Measurements from ENCODE around the gene PRKAG2. TPM values are rescaled to one million over a fixed set of nuclear protein-coding genes. Genes with fewer than 3 reads are reported as not detected.

PRKAG2 gene
- total and polyA plus RNA-seq, 4 donors = 3.6 to 25.1 (median 16.8) TPM

DNA sequence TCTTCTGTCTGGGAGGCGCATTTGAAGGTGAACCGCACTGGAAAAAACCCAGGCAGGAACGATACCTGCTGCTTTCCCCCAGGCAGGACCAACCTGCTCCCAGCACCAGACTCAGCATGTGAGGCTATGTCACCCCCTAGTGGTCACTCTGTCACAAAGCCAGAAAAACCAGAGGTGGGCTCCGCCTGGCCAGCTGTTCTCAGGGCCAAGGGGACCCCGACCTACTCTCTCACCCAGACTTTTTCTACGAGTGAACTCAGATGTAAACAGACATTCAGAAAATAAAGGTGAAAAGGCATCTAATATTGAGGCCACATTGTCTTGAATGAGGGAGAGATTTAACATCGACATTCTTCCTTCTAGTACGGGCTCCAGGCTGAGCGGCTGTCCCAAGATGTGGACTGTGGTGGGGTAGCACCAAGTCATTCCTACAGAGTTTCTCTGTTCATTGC is 117.3 kb downstream of the PRKAG2 start:
- Histone ChIP-seq H3K27me3 (ENCODE audit: control insufficient read depth in 4 of 4, insufficient read depth in 4 of 4, low read length in 3 of 4) (no peaks in the 10 kb centered on the region), H3K9me3 (ENCODE audit: control insufficient read depth in 4 of 4, low read length in 3 of 4) (no peaks in the 10 kb centered on the region), H3K9ac (ENCODE audit: low read depth in 1 of 2, low read length in 2 of 2) (no peak overlapping the region), H3K27ac (ENCODE audit: low read depth in 1 of 2, low read length in 2 of 2) (no peak overlapping the region), H3K4me3 (ENCODE audit: low read depth in 1 of 3, low read length in 3 of 3) (no peak overlapping the region), H3K4me1 (ENCODE audit: control insufficient read depth in 4 of 4, insufficient read depth in 4 of 4, low read length in 3 of 4) (peaks cover 0 to 14% (median 5%) of the 10 kb centered on the region in 4 donors), H3K36me3 (ENCODE audit: control insufficient read depth in 4 of 4, insufficient read depth in 3 of 4, low read depth in 1 of 4, low read length in 3 of 4) (no peaks in the 10 kb centered on the region)
- DNase-seq (ENCODE audit: low spot score) = peak; percentile 60
- TF ChIP-seq NR2F2 (IDR thresholded peaks at IDR 0.05) (no peak), RAD21 (IDR thresholded peaks at IDR 0.05) (peak; percentile 90 to 91)
- TF ChIP-seq, protein P1, sequence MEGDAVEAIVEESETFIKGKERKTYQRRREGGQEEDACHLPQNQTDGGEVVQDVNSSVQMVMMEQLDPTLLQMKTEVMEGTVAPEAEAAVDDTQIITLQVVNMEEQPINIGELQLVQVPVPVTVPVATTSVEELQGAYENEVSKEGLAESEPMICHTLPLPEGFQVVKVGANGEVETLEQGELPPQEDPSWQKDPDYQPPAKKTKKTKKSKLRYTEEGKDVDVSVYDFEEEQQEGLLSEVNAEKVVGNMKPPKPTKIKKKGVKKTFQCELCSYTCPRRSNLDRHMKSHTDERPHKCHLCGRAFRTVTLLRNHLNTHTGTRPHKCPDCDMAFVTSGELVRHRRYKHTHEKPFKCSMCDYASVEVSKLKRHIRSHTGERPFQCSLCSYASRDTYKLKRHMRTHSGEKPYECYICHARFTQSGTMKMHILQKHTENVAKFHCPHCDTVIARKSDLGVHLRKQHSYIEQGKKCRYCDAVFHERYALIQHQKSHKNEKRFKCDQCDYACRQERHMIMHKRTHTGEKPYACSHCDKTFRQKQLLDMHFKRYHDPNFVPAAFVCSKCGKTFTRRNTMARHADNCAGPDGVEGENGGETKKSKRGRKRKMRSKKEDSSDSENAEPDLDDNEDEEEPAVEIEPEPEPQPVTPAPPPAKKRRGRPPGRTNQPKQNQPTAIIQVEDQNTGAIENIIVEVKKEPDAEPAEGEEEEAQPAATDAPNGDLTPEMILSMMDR (IDR thresholded peaks at IDR 0.05; ENCODE audit: low read depth, low read length, missing input control) = peak; percentile 64
- 66% methylated on average over 9 of the region's 9 CpGs for WGBS

DNA sequence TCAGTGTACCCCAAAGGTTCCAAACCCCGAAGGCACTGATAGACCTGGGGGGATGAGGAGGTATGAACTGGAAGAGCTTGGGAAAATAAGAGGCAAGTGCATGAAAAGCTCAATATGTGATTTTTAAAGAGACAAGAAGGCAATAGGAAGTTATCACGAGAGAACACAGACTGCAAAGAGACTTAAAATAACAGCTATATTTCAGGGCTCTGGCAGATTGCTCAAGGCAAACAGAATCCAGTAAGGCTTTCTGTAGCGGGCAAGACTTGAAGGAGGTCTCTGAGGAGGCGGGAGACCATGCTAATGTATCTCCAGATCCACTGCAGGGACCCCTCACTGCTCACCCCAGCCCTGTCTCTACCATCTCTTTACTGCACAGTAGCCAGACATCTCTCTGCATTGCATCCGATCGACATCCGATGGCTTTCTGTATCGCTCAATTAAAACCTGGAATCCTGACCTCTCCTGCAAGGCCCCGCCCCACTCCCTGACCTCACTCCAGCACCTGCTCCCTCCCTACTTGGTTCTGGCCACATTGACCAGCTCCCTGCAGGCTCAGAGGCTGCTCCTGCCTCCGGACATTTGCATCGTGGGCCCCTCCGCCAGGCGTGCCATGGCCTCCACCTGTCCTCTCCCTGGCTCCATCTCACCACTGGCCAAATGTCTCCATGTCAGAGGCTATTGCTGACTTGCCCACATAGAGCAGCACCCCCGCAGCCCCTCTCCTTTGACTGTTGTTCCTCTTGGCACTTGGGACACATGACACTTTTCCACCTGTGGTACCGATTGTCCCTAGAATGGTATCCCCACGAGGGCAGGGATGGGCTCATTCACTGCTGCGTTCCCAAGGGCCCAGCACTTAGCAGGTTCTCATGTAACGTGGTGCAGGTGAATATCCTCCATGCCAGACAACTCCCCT is 118.0 kb downstream of the PRKAG2 start:
- no peaks in the 10 kb centered on the region for H3K36me3 ChIP-seq (ENCODE audit: control insufficient read depth in 4 of 4, insufficient read depth in 3 of 4, low read depth in 1 of 4, low read length in 3 of 4)
- H3K4me1 ChIP-seq (ENCODE audit: control insufficient read depth in 4 of 4, insufficient read depth in 4 of 4, low read length in 3 of 4) = peaks cover 0 to 18% (median 5%) of the 10 kb centered on the region in 4 donors
- no peak overlapping the region for H3K4me3 ChIP-seq (ENCODE audit: low read depth in 1 of 3, low read length in 3 of 3)
- no peak overlapping the region for H3K9ac ChIP-seq (ENCODE audit: low read depth in 1 of 2, low read length in 2 of 2)
- no peaks in the 10 kb centered on the region for H3K27me3 ChIP-seq (ENCODE audit: control insufficient read depth in 4 of 4, insufficient read depth in 4 of 4, low read length in 3 of 4)
- no peak overlapping the region for H3K27ac ChIP-seq (ENCODE audit: low read depth in 1 of 2, low read length in 2 of 2)
- WGBS = 79% methylated on average over 18 of the region's 18 CpGs
- TF ChIP-seq YY1 (IDR thresholded peaks at IDR 0.05) = no peak
- TF ChIP-seq, protein P2, sequence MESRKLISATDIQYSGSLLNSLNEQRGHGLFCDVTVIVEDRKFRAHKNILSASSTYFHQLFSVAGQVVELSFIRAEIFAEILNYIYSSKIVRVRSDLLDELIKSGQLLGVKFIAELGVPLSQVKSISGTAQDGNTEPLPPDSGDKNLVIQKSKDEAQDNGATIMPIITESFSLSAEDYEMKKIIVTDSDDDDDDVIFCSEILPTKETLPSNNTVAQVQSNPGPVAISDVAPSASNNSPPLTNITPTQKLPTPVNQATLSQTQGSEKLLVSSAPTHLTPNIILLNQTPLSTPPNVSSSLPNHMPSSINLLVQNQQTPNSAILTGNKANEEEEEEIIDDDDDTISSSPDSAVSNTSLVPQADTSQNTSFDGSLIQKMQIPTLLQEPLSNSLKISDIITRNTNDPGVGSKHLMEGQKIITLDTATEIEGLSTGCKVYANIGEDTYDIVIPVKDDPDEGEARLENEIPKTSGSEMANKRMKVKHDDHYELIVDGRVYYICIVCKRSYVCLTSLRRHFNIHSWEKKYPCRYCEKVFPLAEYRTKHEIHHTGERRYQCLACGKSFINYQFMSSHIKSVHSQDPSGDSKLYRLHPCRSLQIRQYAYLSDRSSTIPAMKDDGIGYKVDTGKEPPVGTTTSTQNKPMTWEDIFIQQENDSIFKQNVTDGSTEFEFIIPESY (IDR thresholded peaks at IDR 0.05) = no peak
- TF ChIP-seq RAD21 (IDR thresholded peaks at IDR 0.05) = no peak
- TF ChIP-seq JUND (IDR thresholded peaks at IDR 0.05) = no peak
- TF ChIP-seq, protein P3, sequence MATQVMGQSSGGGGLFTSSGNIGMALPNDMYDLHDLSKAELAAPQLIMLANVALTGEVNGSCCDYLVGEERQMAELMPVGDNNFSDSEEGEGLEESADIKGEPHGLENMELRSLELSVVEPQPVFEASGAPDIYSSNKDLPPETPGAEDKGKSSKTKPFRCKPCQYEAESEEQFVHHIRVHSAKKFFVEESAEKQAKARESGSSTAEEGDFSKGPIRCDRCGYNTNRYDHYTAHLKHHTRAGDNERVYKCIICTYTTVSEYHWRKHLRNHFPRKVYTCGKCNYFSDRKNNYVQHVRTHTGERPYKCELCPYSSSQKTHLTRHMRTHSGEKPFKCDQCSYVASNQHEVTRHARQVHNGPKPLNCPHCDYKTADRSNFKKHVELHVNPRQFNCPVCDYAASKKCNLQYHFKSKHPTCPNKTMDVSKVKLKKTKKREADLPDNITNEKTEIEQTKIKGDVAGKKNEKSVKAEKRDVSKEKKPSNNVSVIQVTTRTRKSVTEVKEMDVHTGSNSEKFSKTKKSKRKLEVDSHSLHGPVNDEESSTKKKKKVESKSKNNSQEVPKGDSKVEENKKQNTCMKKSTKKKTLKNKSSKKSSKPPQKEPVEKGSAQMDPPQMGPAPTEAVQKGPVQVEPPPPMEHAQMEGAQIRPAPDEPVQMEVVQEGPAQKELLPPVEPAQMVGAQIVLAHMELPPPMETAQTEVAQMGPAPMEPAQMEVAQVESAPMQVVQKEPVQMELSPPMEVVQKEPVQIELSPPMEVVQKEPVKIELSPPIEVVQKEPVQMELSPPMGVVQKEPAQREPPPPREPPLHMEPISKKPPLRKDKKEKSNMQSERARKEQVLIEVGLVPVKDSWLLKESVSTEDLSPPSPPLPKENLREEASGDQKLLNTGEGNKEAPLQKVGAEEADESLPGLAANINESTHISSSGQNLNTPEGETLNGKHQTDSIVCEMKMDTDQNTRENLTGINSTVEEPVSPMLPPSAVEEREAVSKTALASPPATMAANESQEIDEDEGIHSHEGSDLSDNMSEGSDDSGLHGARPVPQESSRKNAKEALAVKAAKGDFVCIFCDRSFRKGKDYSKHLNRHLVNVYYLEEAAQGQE (IDR thresholded peaks at IDR 0.05) = no peak
- TF ChIP-seq FOXA1 (IDR thresholded peaks at IDR 0.05) = no peak
- TF ChIP-seq, protein P1 (IDR thresholded peaks at IDR 0.05; ENCODE audit: low read depth, low read length, missing input control) = no peak
- no peak for TF ChIP-seq TAF1 (conservative IDR thresholded peaks at IDR 0.05)
- no peak for TF ChIP-seq FOXA2 (IDR thresholded peaks at IDR 0.05)
- TF ChIP-seq SP1 (IDR thresholded peaks at IDR 0.05) = no peak
- TF ChIP-seq RXRA (IDR thresholded peaks at IDR 0.05) = no peak
- TF ChIP-seq, protein P4, sequence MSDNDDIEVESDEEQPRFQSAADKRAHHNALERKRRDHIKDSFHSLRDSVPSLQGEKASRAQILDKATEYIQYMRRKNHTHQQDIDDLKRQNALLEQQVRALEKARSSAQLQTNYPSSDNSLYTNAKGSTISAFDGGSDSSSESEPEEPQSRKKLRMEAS (IDR thresholded peaks at IDR 0.05) = no peak
- TF ChIP-seq NR2F2 (IDR thresholded peaks at IDR 0.05) = no peak
- no peak for TF ChIP-seq HNF4G (IDR thresholded peaks at IDR 0.05)
- TF ChIP-seq GABPA (IDR thresholded peaks at IDR 0.05 in 1 of 2, conservative IDR thresholded peaks at IDR 0.05 in 1 of 2) = no peak
- TF ChIP-seq, protein P5, sequence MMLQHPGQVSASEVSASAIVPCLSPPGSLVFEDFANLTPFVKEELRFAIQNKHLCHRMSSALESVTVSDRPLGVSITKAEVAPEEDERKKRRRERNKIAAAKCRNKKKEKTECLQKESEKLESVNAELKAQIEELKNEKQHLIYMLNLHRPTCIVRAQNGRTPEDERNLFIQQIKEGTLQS (IDR thresholded peaks at IDR 0.05) = no peak
- TF ChIP-seq EGR1 (IDR thresholded peaks at IDR 0.05; ENCODE audit: low read depth in 2 of 2) = no peak
- TF ChIP-seq HNF4A (conservative IDR thresholded peaks at IDR 0.05) = no peak
- no peak for DNase-seq (ENCODE audit: low spot score)
- no peaks in the 10 kb centered on the region for H3K9me3 ChIP-seq (ENCODE audit: control insufficient read depth in 4 of 4, low read length in 3 of 4)
